K562 (cell line): ENCODE results near the gene HAGHL. TPM values are rescaled to one million over a fixed set of nuclear protein-coding genes. Genes with fewer than 3 reads are reported as not detected.
A peak's percentile ranks its signal among the peaks of the same experiment; 100 is the strongest.

Experiments
- BCOR ChIP-seq: fragments of 450-650 bp; IDR thresholded peaks from 2 replicates; pipeline ENCODE4 v1.6.1; 2016
- MAFK ChIP-seq: IDR thresholded peaks from 2 replicates; pipeline ENCODE4 v1.6.1; 2011; ENCODE audit warnings: low read length, improper control_type of control experiment
- MAZ ChIP-seq, 2 experiments: fragments of 450-650 bp in 1 of 2; sonication (generic) in 1 of 2; formaldehyde crosslinking; IDR thresholded peaks in 1 of 2; conservative IDR thresholded peaks in 1 of 2; 2 replicates each; pipeline versions ENCODE4 v1.4.0 to v1.5.0; 2020; ENCODE audit warnings: mild to moderate bottlenecking in 1 of 2, missing genetic modification reagents in 1 of 2
- NFIC ChIP-seq: fragments of 450-650 bp; IDR thresholded peaks from 2 replicates; pipeline ENCODE4 v1.6.1; 2017; ENCODE audit warnings: mild to moderate bottlenecking, inconsistent platforms
- RBFOX2 ChIP-seq: fragments of 200-400 bp; formaldehyde crosslinking; IDR thresholded peaks from 2 replicates; pipeline ENCODE4 v1.6.1; 2017; ENCODE audit warnings: low read depth, mild to moderate bottlenecking, low read length, moderate library complexity
- SLC30A9 ChIP-seq: fragments of 250-450 bp; sonication (Bioruptor Pico); IDR thresholded peaks from 2 replicates; pipeline ENCODE4 v1.8.0; 2022; ENCODE audit warnings: mild to moderate bottlenecking, moderate library complexity
- TAF15 ChIP-seq: fragments of 200-400 bp; formaldehyde crosslinking; IDR thresholded peaks from 2 replicates; pipeline ENCODE4 v1.6.1; 2017; ENCODE audit warnings: mild to moderate bottlenecking, low read depth, low read length, moderate library complexity
- USF2 ChIP-seq: sonication (generic); formaldehyde crosslinking; IDR thresholded peaks from 2 replicates; pipeline ENCODE4 v1.5.0; 2020; ENCODE audit warnings: missing genetic modification reagents
- XRCC4 ChIP-seq: IDR thresholded peaks from one replicate; pipeline ENCODE4 v1.6.1; 2011; ENCODE audit not compliant: insufficient read depth, insufficient read length; ENCODE audit errors: extremely low read depth
- ZNF24 ChIP-seq: fragments of 450-650 bp; IDR thresholded peaks from 2 replicates; pipeline ENCODE4 v1.6.1; 2016
- ZNF311 ChIP-seq: fragments of 250-450 bp; sonication (Bioruptor Pico); IDR thresholded peaks from 2 replicates; pipeline ENCODE4 v1.4.0; 2020; ENCODE audit warnings: mild to moderate bottlenecking, moderate library complexity
- ZNF507 ChIP-seq: conservative IDR thresholded peaks from 2 replicates; pipeline ENCODE4 v1.6.1; 2017; ENCODE audit warnings: missing genetic modification characterization, missing compliant biosample characterization
- ZNF780A ChIP-seq: fragments of 250-450 bp; sonication (Bioruptor Pico); IDR thresholded peaks from 2 replicates; pipeline ENCODE4 v1.5.0; 2021; ENCODE audit warnings: mild to moderate bottlenecking
- polyA plus RNA-seq, 8 experiments: library from polyadenylated mRNA; depleted of rRNA in 4 of 8; stranded (reverse) in 5 of 8; unstranded in 3 of 8; fragments of >200 nt; fragmentation: Nextera tagmentation in 2 of 8; fragmentation: Illumina TruSeq in 1 of 8; extraction: Ambion mirVana in 2 of 8; extraction: Trizol in 1 of 8; gene quantifications; 2 replicates each; pipeline versions ENCODE4 v1.2.1 to v1.2.3, GENCODE V29; 2011 to 2014; ENCODE audit warnings: inconsistent platforms in 1 of 8, missing spikeins in 1 of 8
- total RNA-seq, 7 experiments: library from RNA; depleted of rRNA in 6 of 7; stranded (reverse); fragments of >200 nt in 6 of 7; fragmentation: Illumina TruSeq in 2 of 7; extraction: Trizol in 2 of 7; gene quantifications; 2 replicates each; pipeline versions ENCODE4 v1.2.1 to v1.2.3, GENCODE V29; 2011 to 2021; ENCODE audit warnings: low replicate concordance in 1 of 7
- TF ChIP-seq, protein P1 (sequence below), 3 experiments: fragments of 200-800 bp in 1 of 3; fragments of 250-450 bp in 1 of 3; fragments of 450-650 bp in 1 of 3; sonication (Bioruptor Pico) in 1 of 3; sonication (Bioruptor generic) in 1 of 3; formaldehyde crosslinking in 1 of 3; IDR thresholded peaks; 2 replicates each; pipeline versions ENCODE4 v1.6.1 to v1.8.0; 2016 to 2022; ENCODE audit warnings: mild to moderate bottlenecking in 2 of 3, missing genetic modification characterization in 2 of 3, missing compliant biosample characterization in 1 of 3, moderate library complexity in 1 of 3
- TF ChIP-seq, protein P2 (sequence below): sonication (generic); formaldehyde crosslinking; IDR thresholded peaks from 2 replicates; pipeline ENCODE4 v1.8.0; 2022; ENCODE audit warnings: mild to moderate bottlenecking, low read depth, missing genetic modification reagents
- TF ChIP-seq, protein P3 (sequence below): fragments of 250-450 bp; sonication (Bioruptor Pico); IDR thresholded peaks from 2 replicates; pipeline ENCODE4 v1.5.0; 2021

HAGHL gene
- total and polyA plus RNA-seq, 9 of the 15 experiments (the other 6 are each of a cell fraction or from before 2014, with no cell fraction given) = 0.31 to 83.4 (median 20.7) TPM

DNA sequence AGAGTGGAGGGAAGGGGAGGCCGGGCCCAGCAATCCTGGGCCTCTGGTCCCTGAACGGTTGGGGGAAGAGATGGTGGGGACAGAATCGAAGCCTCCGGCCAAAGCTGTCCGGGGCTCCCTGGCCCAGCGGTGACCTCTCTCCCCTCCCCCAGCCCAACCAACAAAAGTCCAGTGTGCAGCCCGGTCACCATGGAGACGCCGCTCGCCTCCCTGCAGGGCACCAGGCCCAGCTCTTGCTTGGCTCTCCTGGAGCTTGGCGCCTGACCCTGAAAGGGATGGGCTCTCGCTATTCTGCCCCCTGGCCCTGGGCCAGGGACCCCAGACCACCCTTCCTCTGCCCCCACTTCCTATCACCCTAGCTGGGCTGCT, 10.7 kb upstream of the HAGHL start (continued):
- TF ChIP-seq TAF15 = peak; percentile 34; the same call in 1 of the 2 replicates
- 0 out of 2 replicates have a peak, but pooled peaks have one; percentile 4 for TF ChIP-seq RBFOX2
- peak; percentile 73 for TF ChIP-seq NFIC
- TF ChIP-seq, protein P1, sequence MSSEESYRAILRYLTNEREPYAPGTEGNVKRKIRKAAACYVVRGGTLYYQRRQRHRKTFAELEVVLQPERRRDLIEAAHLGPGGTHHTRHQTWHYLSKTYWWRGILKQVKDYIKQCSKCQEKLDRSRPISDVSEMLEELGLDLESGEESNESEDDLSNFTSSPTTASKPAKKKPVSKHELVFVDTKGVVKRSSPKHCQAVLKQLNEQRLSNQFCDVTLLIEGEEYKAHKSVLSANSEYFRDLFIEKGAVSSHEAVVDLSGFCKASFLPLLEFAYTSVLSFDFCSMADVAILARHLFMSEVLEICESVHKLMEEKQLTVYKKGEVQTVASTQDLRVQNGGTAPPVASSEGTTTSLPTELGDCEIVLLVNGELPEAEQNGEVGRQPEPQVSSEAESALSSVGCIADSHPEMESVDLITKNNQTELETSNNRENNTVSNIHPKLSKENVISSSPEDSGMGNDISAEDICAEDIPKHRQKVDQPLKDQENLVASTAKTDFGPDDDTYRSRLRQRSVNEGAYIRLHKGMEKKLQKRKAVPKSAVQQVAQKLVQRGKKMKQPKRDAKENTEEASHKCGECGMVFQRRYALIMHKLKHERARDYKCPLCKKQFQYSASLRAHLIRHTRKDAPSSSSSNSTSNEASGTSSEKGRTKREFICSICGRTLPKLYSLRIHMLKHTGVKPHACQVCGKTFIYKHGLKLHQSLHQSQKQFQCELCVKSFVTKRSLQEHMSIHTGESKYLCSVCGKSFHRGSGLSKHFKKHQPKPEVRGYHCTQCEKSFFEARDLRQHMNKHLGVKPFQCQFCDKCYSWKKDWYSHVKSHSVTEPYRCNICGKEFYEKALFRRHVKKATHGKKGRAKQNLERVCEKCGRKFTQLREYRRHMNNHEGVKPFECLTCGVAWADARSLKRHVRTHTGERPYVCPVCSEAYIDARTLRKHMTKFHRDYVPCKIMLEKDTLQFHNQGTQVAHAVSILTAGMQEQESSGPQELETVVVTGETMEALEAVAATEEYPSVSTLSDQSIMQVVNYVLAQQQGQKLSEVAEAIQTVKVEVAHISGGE (CRISPR knock-in tag; IDR thresholded peaks at IDR 0.05) = no peak
- no peak for TF ChIP-seq ZNF780A (CRISPR knock-in tag)
- no peak for TF ChIP-seq ZNF507
- TF ChIP-seq ZNF24 = no peak
- no peak for TF ChIP-seq USF2 (CRISPR knock-in tag)
- no peak for TF ChIP-seq MAZ (CRISPR knock-in tag; conservative IDR thresholded peaks at IDR 0.05 in 1 of 2, IDR thresholded peaks at IDR 0.05 in 1 of 2)
- no peak for TF ChIP-seq ZNF311 (CRISPR knock-in tag)
- TF ChIP-seq, protein P2, sequence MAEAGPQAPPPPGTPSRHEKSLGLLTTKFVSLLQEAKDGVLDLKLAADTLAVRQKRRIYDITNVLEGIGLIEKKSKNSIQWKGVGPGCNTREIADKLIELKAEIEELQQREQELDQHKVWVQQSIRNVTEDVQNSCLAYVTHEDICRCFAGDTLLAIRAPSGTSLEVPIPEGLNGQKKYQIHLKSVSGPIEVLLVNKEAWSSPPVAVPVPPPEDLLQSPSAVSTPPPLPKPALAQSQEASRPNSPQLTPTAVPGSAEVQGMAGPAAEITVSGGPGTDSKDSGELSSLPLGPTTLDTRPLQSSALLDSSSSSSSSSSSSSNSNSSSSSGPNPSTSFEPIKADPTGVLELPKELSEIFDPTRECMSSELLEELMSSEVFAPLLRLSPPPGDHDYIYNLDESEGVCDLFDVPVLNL (CRISPR knock-in tag) = no peak
- TF ChIP-seq XRCC4 = no peak
- TF ChIP-seq MAFK = no peak
- TF ChIP-seq BCOR = no peak
- no peak for TF ChIP-seq SLC30A9
- TF ChIP-seq, protein P3, sequence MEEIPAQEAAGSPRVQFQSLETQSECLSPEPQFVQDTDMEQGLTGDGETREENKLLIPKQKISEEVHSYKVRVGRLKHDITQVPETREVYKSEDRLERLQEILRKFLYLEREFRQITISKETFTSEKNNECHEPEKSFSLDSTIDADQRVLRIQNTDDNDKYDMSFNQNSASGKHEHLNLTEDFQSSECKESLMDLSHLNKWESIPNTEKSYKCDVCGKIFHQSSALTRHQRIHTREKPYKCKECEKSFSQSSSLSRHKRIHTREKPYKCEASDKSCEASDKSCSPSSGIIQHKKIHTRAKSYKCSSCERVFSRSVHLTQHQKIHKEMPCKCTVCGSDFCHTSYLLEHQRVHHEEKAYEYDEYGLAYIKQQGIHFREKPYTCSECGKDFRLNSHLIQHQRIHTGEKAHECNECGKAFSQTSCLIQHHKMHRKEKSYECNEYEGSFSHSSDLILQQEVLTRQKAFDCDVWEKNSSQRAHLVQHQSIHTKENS (CRISPR knock-in tag) = no peak
